ENCODE results near the gene ANKRD24. TPM values are rescaled to one million over a fixed set of nuclear protein-coding genes. Genes with fewer than 3 reads are reported as not detected.

The ANKRD24 gene
- total and polyA plus RNA-seq, 2 of the 13 experiments (the other 11 are each of a cell fraction or from before 2014, with no cell fraction given): 0.13 to 0.24 TPM

DNA sequence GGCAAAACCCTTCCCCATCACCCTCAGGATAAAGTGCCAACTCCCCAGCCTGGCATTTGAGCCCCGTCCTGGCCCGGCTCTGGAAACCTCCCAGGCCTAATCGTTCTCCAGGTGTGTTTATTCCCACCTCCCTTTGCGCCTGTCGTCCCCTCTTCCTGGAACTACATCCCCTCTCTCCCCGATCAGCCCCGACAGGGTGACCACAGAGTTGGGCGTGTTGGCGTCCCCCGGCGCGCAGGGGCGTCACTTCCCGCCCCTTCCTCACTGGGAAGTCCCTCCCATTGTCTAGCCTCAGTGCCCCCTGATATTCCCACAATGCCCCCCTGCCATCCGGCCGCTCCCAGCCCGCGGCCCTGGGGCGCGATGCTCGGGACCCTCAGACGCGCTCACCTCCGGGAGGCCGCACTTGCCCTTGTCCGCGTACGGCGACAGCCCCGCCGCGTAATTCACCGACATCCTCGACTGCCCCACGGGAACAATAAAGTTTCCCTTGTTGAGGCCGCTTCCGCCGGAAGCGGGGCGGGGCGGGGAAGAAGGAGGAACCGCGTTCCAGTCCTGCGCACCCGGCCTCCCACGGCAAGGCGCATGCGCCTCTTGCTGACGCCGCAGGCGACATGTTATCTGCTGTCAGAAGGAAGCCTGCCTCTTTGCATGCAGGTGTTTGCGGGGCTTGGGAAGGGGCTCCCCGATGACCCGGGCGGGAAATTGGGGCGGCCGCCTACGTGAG is at the start of gene ANKRD24, which contains the start of gene SIRT6 (continued):
- TF ChIP-seq IRF9 (CRISPR knock-in tag; IDR thresholded peaks at IDR 0.05; ENCODE audit: borderline replicate concordance): 0 out of 2 replicates have a peak, but pooled peaks have one; percentile 61
- peak; percentile 98 for TF ChIP-seq KDM2A (CRISPR knock-in tag; IDR thresholded peaks at IDR 0.05; ENCODE audit: borderline replicate concordance, low read depth)
- TF ChIP-seq ZNF839 (CRISPR knock-in tag; IDR thresholded peaks at IDR 0.05; ENCODE audit: borderline replicate concordance): peak; percentile 81; the same call in 1 of the 2 replicates
- TF ChIP-seq, protein P1, sequence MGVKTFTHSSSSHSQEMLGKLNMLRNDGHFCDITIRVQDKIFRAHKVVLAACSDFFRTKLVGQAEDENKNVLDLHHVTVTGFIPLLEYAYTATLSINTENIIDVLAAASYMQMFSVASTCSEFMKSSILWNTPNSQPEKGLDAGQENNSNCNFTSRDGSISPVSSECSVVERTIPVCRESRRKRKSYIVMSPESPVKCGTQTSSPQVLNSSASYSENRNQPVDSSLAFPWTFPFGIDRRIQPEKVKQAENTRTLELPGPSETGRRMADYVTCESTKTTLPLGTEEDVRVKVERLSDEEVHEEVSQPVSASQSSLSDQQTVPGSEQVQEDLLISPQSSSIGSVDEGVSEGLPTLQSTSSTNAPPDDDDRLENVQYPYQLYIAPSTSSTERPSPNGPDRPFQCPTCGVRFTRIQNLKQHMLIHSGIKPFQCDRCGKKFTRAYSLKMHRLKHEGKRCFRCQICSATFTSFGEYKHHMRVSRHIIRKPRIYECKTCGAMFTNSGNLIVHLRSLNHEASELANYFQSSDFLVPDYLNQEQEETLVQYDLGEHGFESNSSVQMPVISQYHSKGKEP (CRISPR knock-in tag; IDR thresholded peaks at IDR 0.05): no peak
- 0 out of 2 replicates have a peak, but pooled peaks have one; percentile 17 for TF ChIP-seq ZNF263 (CRISPR knock-in tag; IDR thresholded peaks at IDR 0.05)
- TF ChIP-seq CBX1 (IDR thresholded peaks at IDR 0.05; ENCODE audit: low read depth): peak; percentile 90
- TF ChIP-seq THAP11 (CRISPR knock-in tag; IDR thresholded peaks at IDR 0.05): peak; percentile 98
- no peak for TF ChIP-seq SOX6 (IDR thresholded peaks at IDR 0.05)
- TF ChIP-seq SOX6 (CRISPR knock-in tag; IDR thresholded peaks at IDR 0.05): peak; percentile 71
- TF ChIP-seq ZNF256 (CRISPR knock-in tag; conservative IDR thresholded peaks at IDR 0.05): no peak
- TF ChIP-seq ZNF383 (CRISPR knock-in tag; IDR thresholded peaks at IDR 0.05; ENCODE audit: borderline replicate concordance): no peak
- peak; percentile 55; the same call in 1 of the 2 replicates for TF ChIP-seq WIZ (CRISPR knock-in tag; IDR thresholded peaks at IDR 0.05)
- peak; percentile 66; the same call in 1 of the 2 replicates for TF ChIP-seq ZNF335 (CRISPR knock-in tag; IDR thresholded peaks at IDR 0.05)
- TF ChIP-seq, protein P2, sequence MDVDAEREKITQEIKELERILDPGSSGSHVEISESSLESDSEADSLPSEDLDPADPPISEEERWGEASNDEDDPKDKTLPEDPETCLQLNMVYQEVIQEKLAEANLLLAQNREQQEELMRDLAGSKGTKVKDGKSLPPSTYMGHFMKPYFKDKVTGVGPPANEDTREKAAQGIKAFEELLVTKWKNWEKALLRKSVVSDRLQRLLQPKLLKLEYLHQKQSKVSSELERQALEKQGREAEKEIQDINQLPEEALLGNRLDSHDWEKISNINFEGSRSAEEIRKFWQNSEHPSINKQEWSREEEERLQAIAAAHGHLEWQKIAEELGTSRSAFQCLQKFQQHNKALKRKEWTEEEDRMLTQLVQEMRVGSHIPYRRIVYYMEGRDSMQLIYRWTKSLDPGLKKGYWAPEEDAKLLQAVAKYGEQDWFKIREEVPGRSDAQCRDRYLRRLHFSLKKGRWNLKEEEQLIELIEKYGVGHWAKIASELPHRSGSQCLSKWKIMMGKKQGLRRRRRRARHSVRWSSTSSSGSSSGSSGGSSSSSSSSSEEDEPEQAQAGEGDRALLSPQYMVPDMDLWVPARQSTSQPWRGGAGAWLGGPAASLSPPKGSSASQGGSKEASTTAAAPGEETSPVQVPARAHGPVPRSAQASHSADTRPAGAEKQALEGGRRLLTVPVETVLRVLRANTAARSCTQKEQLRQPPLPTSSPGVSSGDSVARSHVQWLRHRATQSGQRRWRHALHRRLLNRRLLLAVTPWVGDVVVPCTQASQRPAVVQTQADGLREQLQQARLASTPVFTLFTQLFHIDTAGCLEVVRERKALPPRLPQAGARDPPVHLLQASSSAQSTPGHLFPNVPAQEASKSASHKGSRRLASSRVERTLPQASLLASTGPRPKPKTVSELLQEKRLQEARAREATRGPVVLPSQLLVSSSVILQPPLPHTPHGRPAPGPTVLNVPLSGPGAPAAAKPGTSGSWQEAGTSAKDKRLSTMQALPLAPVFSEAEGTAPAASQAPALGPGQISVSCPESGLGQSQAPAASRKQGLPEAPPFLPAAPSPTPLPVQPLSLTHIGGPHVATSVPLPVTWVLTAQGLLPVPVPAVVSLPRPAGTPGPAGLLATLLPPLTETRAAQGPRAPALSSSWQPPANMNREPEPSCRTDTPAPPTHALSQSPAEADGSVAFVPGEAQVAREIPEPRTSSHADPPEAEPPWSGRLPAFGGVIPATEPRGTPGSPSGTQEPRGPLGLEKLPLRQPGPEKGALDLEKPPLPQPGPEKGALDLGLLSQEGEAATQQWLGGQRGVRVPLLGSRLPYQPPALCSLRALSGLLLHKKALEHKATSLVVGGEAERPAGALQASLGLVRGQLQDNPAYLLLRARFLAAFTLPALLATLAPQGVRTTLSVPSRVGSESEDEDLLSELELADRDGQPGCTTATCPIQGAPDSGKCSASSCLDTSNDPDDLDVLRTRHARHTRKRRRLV (CRISPR knock-in tag; IDR thresholded peaks at IDR 0.05): peak; percentile 87; the same call in 1 of the 2 replicates
- TF ChIP-seq TIGD3 (CRISPR knock-in tag; IDR thresholded peaks at IDR 0.05; ENCODE audit: borderline replicate concordance): no peak
- TF ChIP-seq ZNF746 (CRISPR knock-in tag; IDR thresholded peaks at IDR 0.05): no peak
- peak; percentile 66; the same call in 1 of the 2 replicates for TF ChIP-seq ZNF546 (CRISPR knock-in tag; conservative IDR thresholded peaks at IDR 0.05)
- TF ChIP-seq RFX5 (IDR thresholded peaks at IDR 0.05; ENCODE audit: low read depth, low read length): no peak; the same call in 1 of the 2 replicates
- TF ChIP-seq GATA4 (IDR thresholded peaks at IDR 0.05; ENCODE audit: borderline replicate concordance, low read depth): peak; percentile 57
- TF ChIP-seq PHF8 (CRISPR knock-in tag; IDR thresholded peaks at IDR 0.05): peak; percentile 87
- peak; percentile 93; the same call in 1 of the 2 replicates for TF ChIP-seq AHR (CRISPR knock-in tag; IDR thresholded peaks at IDR 0.05)
